Hematopoietic multipotent progenitor cell treated with erythropoietin and hydrocortisone succinate and interleukin-3 and kit ligand, for 6 days (in vitro differentiated cells): ENCODE data around the gene EFNB2.

ENCODE experiments used
- DNase-seq: peaks from one replicate; pipeline ENCODE4 v3.0.0-alpha.2; 2015

The EFNB2 gene

DNA sequence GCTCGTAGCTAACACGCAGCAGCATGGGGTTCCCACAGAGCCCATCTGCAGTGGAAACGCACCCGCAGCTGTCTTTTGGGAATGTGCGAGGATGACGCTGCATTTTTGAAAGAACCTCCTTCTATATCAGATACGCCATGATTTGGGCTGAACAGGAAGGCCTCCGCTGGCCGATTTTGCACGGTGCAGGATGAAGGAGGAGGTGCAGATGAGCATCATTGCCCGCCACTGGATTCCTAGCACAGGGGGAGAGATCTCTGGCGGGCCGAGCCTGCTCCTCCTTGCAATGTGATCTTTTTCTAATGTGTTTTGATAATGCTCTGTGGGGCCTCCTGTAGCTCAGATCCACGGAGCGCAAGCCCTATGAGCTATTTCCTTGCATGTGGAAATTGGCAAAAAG is 55.5 kb downstream of the EFNB2 start:
- no peak for DNase-seq

DNA sequence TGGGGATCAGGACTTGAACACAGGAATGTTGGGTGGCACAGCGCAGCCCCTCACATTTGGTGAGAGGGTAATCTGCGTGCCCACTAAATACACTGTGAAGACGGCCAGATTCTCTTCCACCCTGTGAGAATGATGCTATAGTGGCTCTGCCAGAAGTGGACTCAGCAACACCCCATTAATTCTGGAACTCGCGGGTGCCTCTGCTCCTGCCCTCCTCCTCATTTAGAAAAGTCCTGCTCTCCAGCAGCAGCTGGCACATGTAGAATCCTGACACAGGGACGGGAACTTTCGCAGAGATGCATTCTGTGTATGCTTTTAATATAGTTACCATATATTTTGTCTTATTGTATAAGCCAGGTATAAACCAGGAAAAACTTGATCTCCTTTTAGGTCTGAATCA is 57.3 kb downstream of the EFNB2 start:
- no peak for DNase-seq

DNA sequence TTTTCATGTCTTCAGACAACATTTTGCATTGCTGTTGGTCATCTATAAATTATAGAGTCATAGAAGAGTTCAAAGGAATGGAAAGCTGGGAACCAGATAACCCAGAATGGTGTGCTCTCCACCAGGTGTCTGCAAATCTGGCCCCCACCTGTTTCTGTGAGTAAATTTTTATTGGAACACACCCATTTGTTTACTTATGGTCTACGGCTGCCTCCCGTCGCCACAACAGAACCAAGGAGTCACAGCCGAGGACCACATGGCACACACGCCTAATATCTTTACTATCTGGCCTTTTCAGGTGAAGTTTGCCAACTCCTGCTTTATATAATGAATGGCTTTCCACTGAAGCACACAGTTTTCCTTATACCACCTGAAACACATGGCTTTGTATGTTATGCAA is 58.2 kb downstream of the EFNB2 start:
- DNase-seq = no peak

DNA sequence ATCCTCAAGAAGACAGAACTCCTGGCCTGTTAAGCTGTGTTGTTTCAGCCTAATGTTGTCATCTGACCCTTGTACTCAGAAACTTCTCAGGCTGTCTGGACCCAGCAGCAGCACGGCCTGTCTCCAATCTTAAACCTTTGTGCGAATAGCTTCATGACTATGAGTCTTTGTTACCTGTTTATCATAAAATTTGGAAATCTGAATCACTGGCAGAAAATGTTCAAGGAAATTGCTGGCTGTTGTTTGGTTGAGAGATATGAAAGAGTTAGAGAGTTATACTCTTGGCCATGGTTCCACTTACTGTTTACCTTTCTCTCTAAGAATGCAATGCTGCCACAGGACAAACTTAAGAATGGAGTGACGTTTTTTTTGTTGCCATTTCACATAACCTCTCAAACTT is 59.6 kb downstream of the EFNB2 start:
- DNase-seq = no peak

GRCh38 chr13:106474912-106475311 is 60.5 kb downstream of the EFNB2 start:
- peak; percentile 63 for DNase-seq

GRCh38 chr13:106473154-106473553 is 62.3 kb downstream of the EFNB2 start:
- DNase-seq = no peak

GRCh38 chr13:106472621-106473020 is 62.8 kb downstream of the EFNB2 start:
- no peak for DNase-seq

GRCh38 chr13:106471957-106472543 is 63.4 kb downstream of the EFNB2 start:
- peak; percentile 49 for DNase-seq

GRCh38 chr13:106470576-106470975 is 64.9 kb downstream of the EFNB2 start:
- peak; percentile 52 for DNase-seq

GRCh38 chr13:106468744-106469590 is 66.5 kb downstream of the EFNB2 start:
- DNase-seq = no peak

GRCh38 chr13:106468207-106468606 is 67.3 kb downstream of the EFNB2 start:
- no peak for DNase-seq

DNA sequence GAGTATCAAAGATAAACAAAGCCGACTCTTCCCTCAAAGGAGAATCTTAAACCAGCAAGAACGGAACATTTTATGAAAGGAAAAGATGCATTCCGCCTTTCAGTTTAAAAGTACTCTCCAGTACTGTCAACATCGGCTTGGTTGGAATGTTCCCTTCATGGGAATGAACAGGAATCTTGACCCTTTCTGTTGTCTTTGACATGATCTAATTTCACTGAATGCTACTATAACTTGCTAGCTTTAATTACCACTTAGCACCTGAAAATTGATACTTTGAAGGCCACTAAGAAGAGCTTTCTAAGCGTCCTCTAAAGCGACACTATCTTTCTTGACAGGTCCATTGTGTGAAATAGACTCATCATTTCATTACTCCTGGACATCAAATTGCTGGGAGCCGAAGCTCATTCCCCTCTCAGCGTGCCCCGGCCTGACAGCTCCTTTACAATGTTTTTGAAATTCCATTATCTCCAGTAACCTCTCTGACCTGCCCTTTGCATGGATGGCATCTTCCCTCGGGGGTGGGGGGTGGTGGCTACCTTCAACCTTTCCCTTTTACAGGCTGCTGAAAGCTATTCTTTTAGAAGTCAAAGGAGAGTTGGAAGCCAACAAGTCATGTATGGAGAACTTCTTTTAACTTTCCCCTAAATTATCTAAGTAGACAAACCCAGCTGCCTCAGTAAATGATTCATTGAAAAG is 67.9 kb downstream of the EFNB2 start:
- DNase-seq = no peak

DNA sequence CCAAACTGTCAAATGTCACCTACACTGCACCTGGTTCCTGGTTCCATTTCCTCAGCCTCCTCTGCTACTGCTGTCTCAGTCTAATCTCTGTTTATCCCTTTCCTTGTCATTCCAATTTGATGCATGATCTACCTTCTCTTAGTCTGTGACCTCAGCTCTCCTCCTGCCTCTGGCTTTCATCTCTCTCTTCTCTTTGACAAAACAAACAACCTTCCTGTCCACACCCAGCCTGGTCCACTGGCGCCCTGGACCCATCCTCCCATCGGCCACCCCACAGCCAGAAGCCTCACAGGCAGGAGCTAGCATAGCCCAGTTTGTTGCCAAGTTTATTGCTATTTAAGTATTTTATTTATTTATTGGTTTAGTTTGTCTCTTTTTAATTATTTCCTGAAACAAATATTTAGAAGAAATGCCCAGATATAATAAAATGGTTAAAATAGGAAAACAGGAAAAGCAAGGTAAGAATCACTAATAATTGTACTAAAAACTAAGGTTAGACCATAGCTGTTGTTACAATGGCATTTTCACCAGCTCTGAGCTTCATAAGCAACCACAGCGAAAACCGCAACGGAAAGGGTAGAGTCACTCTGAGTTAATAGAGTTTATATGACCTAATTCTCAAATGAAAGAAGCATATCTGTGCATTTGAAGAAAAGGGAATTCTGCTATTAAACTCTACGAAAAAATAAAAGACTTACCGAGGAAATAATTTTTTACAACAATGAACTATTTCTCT is 68.6 kb downstream of the EFNB2 start:
- no peak for DNase-seq

DNA sequence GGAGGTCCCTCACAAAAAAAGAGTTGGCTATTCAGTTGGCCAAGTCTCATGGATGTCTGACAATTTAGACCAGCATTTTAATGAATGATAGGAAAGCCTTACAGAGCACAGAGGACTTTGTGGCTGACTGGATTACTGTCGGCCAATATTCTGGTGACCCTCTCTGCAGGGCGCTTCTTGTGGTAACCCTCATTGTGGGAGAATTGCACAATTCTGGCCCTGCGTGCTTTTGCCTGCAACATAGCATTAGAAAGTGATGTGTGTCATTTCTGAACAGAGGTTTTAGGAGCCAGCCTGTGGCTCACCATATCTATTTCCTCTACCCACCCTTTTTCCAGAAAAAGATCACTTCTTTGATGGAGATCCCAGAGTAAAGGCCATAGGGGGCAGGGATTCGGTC is 71.4 kb downstream of the EFNB2 start:
- DNase-seq = peak; percentile 53

GRCh38 chr13:106462710-106463109 is 72.8 kb downstream of the EFNB2 start:
- no peak for DNase-seq

DNA sequence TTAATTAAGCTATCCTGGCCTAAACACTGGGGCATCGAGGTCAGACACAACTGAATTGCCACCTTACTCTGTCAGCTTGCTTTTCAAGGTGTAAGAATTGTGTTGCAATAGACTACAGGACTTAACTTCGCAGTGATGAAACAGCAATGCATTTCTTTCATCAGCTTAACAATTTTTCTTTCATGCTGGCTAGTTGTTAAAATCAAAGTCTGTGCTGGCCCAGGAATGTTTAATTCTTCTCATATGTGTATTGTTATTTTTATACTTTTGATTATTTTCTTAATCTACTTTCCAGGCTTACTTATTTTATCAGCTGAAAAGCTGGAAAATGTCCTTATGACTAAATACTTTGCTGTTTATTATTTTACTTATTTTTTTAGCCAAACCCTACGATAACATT is 79.7 kb downstream of the EFNB2 start:
- DNase-seq = no peak

DNA sequence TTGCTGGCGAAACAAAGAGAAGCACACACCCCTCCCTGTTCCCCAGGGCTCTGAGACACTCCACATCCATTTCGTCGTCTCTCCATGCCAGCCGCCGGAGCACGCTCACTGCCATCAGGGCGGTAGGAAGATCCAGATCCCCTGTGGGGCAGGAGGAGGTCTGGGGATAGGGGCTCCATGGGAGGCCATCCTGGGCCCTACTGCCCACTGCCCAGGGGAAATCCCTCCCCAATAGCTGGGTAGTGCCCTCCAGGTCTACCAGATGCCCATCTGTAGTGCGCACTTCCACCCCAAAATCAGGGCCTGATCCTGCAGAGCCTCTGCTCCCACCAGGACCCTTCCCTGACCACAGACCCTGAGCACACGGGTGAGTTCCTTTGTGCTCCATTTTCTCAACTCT is 80.3 kb downstream of the EFNB2 start:
- DNase-seq = no peak

GRCh38 chr13:106453101-106453500 is 82.4 kb downstream of the EFNB2 start:
- DNase-seq = no peak

DNA sequence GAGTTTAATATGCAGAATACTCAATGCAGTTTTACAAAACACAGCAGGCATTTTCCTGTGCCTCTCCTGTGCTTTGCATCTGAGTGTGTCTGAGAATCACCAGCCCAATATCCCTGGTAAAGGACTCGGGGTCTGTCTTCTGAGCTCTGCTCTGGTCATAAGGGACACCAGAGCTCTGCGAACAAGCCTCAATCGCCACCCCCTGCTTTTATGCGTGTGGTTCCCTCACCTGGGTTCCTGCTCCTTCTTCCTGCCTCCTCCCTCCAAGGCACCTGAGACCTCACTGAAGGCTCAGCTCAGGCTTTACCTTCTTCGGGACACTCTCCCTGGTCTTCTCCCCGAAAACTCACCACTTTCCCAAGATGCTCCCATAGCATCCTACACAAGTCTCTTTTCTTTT is 84.5 kb downstream of the EFNB2 start:
- DNase-seq = no peak

GRCh38 chr13:106449096-106449495 is 86.4 kb downstream of the EFNB2 start:
- DNase-seq = no peak

- no peak for DNase-seq
Observed at GRCh38 chr13:106445996-106446395, 89.5 kb downstream of the EFNB2 start.

DNA sequence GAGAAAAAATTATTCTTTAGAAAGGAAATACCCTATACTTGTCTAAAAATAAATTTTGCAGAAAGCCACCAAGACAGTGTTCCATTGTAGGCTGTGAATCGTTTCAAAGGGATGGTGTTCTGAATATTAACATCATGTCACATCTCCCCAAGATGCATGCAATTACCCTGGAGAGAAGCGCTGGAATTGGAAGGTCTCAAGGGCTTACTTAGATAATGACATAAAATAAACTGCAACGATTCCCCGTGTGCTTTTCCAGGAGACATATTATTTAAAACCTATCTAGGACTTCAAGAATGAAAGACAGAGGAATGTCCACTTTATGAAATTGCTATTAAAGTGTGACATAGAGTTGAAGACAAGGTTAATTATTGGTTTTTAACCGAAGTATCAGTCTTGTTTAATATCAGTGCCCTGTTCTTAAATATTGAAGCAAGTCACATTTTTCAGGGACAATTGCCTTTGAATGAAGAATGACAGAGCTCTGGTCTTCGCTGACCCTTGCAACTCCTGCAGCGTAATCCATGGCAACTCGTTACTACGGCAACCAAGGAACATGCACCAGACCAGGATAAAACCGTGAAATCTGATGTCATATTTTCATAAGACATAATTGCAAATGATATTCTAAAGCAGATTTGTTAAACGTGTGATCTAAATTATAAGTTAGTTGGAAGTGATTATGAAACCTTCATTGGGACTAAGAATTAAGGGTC is 91.7 kb downstream of the EFNB2 start:
- no peak for DNase-seq

DNA sequence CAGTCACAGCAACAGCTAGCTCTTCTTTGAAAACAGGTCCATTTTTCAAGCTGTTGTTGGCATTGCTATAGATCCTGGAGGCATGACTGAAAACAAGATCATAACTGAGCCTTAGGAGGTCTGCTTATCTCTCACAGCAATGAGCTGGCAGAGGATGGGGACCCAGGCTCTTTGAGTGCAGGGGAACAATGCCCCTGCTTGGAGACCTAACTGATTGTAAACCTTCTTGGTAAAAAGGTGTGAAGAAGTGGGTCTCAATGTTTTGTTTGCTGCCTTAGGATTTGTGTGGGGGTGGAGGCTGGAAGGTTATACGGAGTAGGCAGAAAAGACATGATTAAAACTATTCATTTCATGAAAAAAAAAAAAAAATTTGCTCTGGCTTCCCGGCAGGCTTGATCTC is 94.6 kb downstream of the EFNB2 start:
- no peak for DNase-seq
